ENCODE data around the gene AGBL4. TPM values are rescaled to one million over a fixed set of nuclear protein-coding genes. Genes with fewer than 3 reads are reported as not detected.
"Not testable (repeated sequence)": the region's sequence is repeated elsewhere in the genome, so short reads cannot be mapped to it uniquely, and the experiment has no call there.

AGBL4 gene
- total RNA-seq, 1 donor from 2014 or later = not detected

GRCh38 chr1:49436865-49437264 is 586.9 kb downstream of the AGBL4 start:
- no peak for DNase-seq (ENCODE audit: low read depth in 2 of 2)

GRCh38 chr1:49435291-49435690 is 588.5 kb downstream of the AGBL4 start:
- no peak for DNase-seq (ENCODE audit: low read depth in 2 of 2)

- no peak for DNase-seq (ENCODE audit: low read depth in 2 of 2)
These were observed 599.0 kb downstream of the AGBL4 start for GRCh38 chr1:49424782-49425181.

GRCh38 chr1:49416758-49417157 is 607.0 kb downstream of the AGBL4 start:
- no peak for DNase-seq (ENCODE audit: low read depth in 2 of 2)

GRCh38 chr1:49408346-49408745 is 615.4 kb downstream of the AGBL4 start:
- no peak for DNase-seq (ENCODE audit: low read depth in 2 of 2)

GRCh38 chr1:49397086-49397485 is 626.7 kb downstream of the AGBL4 start:
- no peak for DNase-seq (ENCODE audit: low read depth in 2 of 2)

GRCh38 chr1:49394200-49394599 is 629.6 kb downstream of the AGBL4 start:
- no peak for DNase-seq (ENCODE audit: low read depth in 2 of 2)

GRCh38 chr1:49389699-49390098 is 634.1 kb downstream of the AGBL4 start:
- no peak for DNase-seq (ENCODE audit: low read depth in 2 of 2)

- no peak for DNase-seq (ENCODE audit: low read depth in 2 of 2)
These were observed 659.1 kb downstream of the AGBL4 start for GRCh38 chr1:49364676-49365075.

- no peak for DNase-seq (ENCODE audit: low read depth in 2 of 2)
These were observed 660.1 kb downstream of the AGBL4 start for GRCh38 chr1:49363628-49364027.

- DNase-seq (ENCODE audit: low read depth in 2 of 2) = no peak
These were observed 665.7 kb downstream of the AGBL4 start for GRCh38 chr1:49358036-49358435.

GRCh38 chr1:49356594-49356993 is 667.2 kb downstream of the AGBL4 start:
- no peak for DNase-seq (ENCODE audit: low read depth in 2 of 2)

GRCh38 chr1:49351768-49352167 is 672.0 kb downstream of the AGBL4 start:
- DNase-seq (ENCODE audit: low read depth in 2 of 2) = no peak

GRCh38 chr1:49346767-49347349 is 676.9 kb downstream of the AGBL4 start:
- DNase-seq (ENCODE audit: low read depth in 2 of 2) = no peak

GRCh38 chr1:49340576-49340975 is 683.2 kb downstream of the AGBL4 start:
- no peak for DNase-seq (ENCODE audit: low read depth in 2 of 2)

- no peak for DNase-seq (ENCODE audit: low read depth in 2 of 2)
These were observed 684.7 kb downstream of the AGBL4 start for GRCh38 chr1:49339043-49339442.

- no peak for DNase-seq (ENCODE audit: low read depth in 2 of 2)
These were observed 686.5 kb downstream of the AGBL4 start for GRCh38 chr1:49337251-49337650.

GRCh38 chr1:49333906-49334305 is 689.8 kb downstream of the AGBL4 start:
- DNase-seq (ENCODE audit: low read depth in 2 of 2) = no peak

GRCh38 chr1:49331066-49331852 is 692.5 kb downstream of the AGBL4 start:
- no peak for DNase-seq (ENCODE audit: low read depth in 2 of 2)

GRCh38 chr1:49323925-49324540 is 699.7 kb downstream of the AGBL4 start:
- DNase-seq (ENCODE audit: low read depth in 2 of 2) = no peak

GRCh38 chr1:49320493-49320892 is 703.3 kb downstream of the AGBL4 start:
- DNase-seq (ENCODE audit: low read depth in 2 of 2) = not testable (repeated sequence)

- DNase-seq (ENCODE audit: low read depth in 2 of 2) = no peak
These were observed 704.3 kb downstream of the AGBL4 start for GRCh38 chr1:49319426-49319963.

GRCh38 chr1:49318218-49318617 is 705.5 kb downstream of the AGBL4 start:
- DNase-seq (ENCODE audit: low read depth in 2 of 2) = no peak

Data from dermis microvascular lymphatic vessel endothelial cell (primary cell).